Amniotic stem cell (primary cell): ENCODE data around the gene MYCBP.
"Not testable (repeated sequence)": the region's sequence is repeated elsewhere in the genome, so short reads cannot be mapped to it uniquely, and the experiment has no call there.

ENCODE experiments used
- DNase-seq: peaks from one replicate; lab custom pipeline; 2025; lab: John Stamatoyannopoulos, UW

The MYCBP gene, protein sequence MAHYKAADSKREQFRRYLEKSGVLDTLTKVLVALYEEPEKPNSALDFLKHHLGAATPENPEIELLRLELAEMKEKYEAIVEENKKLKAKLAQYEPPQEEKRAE

DNA sequence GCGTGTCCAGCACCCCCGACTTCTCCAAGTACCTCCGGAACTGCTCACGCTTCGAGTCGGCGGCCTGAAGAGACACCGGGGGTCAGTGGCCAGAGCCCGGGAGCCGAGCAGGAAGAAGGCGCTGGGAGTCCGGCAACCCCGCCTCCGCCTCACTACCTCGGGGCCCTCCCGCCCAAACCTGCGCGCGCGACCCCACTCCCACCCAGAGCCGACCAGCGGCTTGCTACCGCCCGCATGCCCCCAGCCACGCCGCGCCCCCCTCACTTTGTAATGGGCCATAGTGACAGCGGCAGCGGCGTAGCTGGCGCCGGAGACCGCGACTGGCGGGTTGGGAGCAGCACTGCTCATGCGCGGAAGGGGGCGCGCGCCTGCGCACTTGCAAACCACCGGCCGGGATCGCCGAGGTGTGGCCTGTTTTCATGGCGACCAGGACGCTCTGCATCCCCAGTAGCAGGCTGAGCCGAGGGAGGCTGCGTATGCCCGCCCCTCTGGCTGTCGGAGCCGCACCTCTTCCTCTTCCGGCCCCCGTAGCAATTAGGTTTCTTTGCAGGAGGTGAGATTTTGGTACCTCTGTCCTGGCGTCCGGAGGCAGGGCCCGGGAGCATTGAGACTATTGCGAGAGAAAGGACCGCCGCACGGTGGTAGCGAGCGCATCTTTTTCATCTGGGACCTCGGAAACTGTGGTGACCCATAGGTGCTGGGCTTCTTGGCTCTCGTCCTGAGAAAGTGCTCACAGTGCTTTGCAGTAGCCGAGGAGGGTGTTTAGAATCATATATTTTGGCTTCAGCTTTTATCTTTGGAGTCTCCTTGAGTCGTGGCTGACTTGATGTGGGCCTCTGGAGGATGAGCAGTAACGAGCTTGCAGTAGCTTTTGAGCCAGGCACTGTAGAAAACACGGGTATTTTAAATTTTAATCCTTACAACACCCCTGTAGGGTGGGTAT, at the start of gene MYCBP:
Gene MYCBP, minus strand, starts transcription at position 322 of the 943 bp plus-strand sequence. Its CDS starts 43 bp downstream, at position 279.
- DNase-seq: peak; percentile 86

DNA sequence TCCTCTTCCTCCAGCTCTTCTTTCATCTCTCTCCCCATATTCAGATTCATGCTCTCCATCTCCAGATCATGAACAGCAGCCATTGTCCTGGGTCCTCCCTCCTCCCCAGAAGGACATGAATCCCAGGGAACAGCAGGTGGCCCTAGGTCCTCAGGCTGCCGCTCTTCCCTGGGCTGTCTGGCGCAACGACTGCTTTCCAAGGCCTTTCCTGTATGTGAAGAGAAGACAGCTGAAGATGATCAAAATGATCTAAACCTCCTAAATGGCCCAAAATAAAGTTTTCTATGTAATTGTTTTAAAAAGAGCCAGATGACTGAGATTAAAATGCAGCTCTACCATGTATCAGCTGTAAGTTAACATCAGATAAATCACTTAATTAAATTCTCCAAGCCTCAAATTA, 46.0 kb upstream of the MYCBP start:
- no peak for DNase-seq

DNA sequence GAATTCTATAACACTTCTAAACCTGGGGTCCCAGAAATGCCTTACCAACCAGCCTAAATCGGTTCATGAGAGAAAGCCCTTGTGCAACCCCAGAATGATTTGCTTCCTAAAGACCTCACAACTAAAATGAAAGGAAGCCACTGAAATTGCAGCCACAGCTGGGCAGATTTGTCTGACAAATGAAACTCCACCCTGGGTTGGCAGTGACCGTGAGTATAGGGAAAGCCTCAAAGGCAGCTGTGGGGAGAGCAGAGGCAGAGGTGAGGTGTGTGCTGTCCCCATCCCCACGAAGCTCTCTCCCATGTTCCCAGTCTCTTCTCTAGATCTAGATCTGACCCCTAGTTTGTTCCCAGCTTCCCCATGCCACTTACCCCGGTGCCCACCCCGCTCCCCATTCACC, 45.4 kb upstream of the MYCBP start:
- no peak for DNase-seq

DNA sequence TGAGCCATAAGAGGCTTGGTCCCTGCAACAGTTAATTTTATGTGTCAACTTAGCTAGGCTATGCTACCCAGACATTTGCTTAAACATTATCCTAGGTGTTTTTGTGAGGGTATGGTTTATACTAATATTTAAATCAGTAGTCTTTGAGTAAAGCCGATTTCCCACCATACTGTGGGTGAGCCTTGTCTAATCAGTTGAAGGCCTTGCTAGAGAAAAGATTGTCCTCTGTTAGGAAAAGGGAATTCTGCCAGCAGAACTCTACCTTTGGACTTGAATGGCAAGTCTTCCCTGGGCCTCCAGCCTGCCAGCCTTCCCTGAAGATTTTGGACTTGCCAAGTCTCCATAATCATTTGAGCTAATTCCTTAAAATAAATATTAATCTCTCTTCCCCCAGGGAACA, 44.6 kb upstream of the MYCBP start:
- DNase-seq: no peak

DNA sequence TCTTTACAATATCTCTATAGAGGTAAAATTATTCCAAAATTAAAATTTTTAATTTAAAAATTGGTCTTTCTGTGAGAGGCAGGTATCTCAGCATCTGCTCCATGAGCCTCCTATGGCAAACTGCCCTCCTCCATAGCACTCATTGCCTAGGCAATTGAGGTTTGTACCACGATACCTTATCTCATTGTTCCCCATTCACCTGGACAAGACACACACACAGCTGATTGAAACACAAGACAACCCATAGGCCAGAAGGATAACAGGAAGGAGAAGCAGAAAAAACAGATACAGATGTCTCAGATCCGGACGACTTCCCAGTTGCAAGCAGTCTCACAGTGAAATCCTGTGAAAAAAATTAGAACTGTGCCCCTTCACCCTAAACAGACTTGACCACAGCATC, 44.2 kb upstream of the MYCBP start:
- no peak for DNase-seq

DNA sequence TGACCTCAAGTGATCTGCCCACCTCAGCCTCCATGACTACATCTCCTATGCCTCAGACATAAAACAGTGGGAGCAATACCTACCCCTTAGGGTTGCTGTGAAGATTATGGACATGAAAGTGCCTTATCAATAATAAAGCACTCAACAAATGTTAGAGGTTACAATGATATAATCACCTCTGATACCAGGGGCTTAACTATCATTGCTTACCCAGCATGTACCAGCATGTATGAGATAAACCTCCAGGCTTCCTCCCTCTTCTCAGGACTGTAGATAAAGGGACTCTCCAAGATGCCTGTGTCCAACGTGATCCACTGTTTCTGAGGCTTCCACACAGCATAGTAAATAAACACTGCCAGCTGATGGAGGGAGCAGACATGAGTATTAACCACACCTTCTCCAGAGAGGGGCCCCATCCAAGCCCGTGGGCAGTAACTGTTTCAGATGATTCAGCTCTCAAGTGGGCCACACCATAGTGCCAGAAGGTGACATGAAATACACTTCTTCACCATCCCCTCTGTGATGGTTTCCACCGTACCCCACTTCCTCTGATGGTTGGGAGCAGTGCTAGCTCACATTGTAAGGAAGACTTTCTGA, 42.3 kb upstream of the MYCBP start:
- no peak for DNase-seq

DNA sequence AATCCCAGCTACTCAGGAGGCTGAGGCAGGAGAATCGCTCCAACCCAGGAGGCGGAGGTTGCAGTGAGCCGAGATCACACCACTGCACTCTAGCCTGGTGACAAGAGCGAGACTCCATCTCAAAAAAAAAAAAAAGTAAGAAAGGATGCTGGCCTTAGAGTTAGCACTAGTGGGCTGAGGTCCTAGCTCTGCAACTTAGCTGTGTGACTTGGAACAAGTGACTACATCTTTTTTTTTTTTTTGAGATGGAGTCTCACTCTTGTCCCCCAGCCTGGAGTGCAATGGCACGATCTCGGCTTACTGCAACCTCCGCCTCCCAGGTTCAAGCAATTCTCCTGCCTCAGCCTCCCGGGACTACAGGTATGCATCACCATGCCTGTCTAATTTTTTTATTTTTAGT, 41.8 kb upstream of the MYCBP start:
- DNase-seq: not testable (repeated sequence)

DNA sequence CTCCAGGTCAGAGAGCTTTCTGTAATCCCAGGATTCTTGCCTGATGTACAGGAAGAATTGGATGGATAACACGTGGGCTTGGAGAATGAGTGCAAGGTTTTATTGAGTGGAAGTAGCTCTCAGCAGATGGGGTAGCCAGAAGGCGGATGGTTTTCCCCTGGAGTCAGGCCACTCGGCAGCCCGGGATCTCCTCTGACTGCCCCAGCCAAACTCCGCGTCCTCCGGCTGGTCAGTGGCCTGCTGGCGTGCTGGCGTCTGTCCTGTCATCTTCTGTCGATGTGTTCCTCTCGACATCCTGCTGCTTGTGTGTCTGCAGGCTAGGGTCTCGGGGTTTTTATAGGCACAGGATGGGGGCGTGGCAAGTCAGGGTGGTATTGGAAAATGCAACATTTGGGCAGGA, 35.7 kb upstream of the MYCBP start:
- DNase-seq: no peak

DNA sequence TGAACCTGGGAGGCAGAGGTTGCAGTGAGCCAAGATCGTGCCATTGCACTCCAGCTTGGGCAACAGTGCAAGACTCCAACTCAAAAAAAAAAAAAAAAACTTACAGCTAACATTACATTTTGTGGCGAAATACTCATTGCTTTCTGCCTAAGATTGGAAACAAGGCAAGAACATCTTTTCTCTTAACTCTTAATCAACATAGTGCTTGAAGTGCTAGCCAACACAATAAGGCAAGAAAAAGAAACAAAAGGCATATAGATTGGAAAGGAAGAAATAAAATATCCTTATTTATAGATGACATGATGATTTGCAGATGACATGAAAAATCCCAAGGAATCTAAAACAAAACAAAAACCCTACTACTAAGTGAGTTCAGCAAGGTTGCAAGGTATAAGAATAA, 32.8 kb upstream of the MYCBP start:
- DNase-seq: no peak

DNA sequence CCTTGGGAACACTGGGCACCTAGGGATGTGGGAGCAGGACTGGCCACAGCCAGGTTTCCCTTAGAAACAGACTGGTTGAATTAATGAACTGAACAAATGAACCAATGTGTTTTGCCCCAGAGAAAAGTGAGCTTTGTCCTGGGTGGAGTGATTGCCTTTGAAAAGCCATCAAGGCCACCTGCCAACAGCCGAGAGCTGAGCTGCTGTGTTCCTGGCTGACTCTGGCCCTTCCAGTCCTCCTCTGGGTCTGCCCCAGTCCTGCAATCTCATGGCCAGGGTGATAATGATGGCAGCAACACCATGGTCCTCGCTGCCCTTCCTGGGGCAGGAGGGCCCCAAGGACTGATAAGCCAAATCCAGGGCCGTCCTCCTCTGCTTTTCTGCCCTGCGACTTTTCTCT, 26.4 kb upstream of the MYCBP start:
- no peak for DNase-seq

DNA sequence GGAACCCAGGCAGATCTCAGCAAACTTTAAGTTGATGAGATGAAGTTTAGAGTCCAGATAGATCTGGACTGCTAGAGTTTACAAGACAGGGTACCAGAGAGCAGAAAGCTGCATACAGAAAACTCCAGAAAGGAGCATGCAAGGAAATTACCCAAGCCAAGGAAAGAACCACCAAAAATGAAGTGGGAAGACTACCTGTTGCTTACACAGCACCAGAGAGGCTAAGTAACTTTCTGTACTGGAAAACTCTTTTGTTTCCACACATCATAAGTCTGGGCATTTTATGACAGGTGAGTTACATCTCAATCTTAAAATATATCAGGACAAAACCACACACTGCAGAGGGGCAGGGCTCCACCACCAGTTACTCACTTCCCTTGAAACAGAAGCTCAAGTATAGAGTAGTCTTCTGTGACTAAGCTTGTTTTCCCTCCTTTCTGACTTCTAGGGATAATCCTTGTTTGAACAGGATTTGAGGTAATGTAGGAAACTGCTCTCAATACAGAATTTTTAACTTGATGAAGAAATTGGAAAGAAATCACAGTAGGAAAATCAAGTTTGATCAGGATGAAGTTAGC, 25.6 kb upstream of the MYCBP start:
- DNase-seq: no peak

DNA sequence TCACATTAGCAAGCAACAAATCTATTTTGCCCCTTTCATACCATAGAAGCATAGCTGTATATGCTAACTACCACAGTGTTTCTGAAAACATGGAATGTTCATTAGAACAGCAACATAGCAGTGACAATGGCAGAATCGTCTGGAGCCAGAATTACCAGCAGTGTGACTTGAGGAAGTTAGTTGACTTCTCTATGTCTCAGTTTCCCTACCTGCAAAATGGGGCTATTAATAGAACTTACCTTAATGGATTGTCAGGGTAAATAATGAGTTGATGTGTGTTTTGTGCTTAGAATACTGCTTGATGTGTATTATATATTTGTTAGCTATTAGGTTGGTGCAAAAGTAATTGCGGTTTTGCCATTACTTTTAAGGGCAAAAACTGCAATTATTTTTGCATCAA, 23.0 kb upstream of the MYCBP start:
- no peak for DNase-seq

DNA sequence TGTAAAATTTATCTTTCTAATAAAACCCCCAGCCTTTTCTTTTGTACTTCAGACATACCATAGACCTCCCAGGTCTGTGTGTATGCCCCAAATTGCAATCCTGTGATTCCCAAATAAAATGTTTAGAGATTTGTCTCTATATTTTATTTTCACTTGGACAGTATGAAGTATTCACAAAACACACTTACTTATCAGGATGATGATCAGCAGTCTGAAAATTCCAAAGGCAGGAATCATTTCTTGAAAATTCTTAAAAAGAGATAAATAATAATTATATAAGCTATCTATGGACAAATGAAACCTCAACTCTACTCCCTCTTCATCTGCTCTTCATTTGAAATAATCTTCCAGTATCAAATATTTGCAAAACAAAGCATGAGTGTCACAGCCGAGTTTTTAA, 19.8 kb upstream of the MYCBP start:
- DNase-seq: no peak

DNA sequence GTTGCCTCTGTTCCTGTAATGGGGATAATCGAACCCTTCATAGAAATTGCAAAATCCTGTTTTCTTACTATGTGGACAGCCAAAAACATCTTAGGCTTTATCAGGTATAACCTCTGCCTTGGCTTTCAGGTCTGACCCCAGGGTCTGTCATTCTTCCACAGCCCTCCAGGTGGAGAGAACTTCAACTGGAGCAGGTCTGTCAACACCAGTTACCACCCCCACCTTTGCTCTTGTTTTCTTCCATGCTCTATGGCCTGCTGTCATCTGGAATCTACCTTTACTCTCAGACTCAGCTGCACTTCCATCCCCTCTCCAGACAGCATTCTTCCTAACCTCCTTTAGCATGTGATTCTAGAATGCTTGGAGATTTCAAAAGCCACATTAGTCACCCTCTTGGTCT, 18.6 kb upstream of the MYCBP start:
- DNase-seq: no peak

DNA sequence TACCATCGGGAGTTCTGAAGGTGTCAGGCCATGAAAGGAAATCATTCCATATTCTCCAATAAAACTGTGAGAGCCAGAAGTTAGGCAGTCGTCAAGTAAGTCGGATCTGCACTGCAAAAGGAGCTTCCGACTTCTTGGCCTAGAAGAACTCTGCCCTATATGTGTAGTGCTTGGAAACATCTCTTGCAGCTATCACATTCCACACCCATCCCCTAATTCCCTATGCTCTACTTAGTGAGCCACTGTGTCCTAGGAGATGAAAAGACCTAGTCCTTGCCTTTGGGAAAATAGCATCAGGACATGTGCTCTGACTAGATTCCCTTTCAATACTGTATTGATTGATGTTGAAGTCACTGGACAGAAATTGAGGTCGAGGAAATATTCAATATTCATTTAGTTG, 16.4 kb upstream of the MYCBP start:
- no peak for DNase-seq

DNA sequence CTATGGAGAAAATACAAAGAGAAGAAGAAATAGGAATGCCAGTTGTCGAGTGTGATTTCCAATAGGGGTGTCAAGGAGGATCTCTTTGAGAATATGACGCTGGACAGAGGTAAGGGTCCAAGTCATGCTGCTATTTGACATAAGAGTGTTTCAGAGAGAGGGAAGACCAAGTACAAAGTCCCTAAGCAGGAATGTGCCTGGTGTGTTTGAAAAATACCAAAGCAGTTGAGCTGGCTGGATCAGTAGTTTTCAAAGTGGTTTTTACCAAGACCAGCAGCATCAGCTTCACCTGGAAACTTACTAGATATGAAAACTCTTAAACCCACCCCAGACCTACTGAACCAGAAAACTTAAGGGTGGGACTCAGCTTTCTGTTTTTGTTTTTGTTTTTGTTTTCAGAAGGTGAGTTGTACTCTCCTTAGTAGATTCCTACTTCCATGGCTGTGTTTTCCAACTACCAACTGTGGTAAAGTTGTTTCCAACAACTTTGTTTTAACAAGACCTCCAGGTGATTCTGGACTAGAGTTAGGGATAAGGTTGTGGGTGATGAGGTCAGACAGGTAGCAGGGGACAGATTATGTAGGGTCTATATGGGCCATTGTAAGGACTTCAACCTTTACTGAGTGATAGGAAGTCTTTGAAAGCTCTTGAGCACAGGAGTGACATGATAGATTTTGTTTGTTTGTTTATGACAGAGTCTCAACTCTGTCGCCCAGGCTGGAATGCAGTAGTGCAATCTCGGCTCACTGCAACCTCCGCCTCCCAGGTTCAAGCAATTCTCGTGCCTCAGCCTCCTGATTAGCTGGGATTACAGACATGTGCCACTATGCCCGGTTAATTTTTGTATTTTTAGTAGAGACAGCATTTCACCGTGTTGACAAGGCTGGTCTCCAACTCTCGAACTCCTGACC, 15.5 kb upstream of the MYCBP start:
- DNase-seq: no peak

DNA sequence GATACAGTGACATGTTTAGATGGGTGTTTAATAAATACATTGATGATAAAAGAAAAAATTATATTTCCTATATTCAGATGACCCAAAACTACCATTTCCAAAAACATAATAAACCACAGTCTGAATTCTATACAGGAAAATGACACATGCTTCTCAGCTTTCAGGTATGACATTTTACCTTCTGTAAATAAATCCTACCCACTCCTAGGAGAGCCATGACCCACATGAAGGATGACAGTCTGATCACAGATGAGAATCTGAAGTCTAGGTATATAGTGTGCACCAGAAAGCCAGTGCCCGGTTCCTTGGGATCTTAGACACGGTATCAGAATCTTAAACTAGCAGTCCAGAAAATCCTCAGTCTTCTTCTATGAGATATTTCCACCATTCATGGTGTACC, 11.9 kb upstream of the MYCBP start:
- no peak for DNase-seq

DNA sequence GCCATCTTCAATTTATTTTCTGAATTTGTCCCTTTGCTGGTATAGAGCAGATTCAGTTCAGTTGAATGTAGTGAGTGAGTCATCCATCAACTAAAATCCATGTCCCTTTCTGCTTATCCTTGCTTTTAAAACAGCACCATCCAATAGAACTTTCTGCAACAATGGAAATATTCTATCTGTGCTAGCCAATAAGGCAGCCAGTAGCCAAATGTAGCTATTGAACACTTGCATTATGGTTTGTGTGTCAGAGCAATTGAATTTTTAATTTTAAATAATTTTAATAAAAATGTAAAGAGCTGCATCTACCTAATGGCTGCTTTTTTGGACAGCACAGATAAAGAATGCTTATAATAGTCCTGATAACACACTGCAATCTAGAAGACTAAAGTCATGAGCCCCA, 8.3 kb upstream of the MYCBP start, which contains the start of gene GJA9:
Gene GJA9, minus strand, starts transcription at position 101 of the 400 bp plus-strand sequence. CDS start 5,489 bp downstream, outside the sequence.
- no peak for DNase-seq

DNA sequence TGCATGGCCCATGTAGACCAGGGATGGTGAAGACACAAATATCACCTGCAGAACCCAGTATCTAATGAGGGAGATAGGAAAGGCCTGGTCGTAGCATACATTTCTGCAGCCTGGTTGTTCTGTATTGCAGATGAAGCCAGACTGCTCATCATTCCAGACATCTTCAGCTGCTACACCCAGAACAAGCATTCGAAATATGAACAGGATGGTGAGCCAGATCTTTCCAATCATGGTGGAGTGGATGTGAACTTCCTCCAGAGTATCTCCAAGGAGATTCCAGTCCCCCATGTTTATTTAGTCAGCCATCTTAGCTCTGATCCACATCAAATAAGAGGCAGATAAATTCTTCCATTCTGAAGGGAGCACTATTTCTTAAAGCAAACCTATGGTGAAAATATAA, 2.7 kb upstream of the MYCBP start:
- no peak for DNase-seq

DNA sequence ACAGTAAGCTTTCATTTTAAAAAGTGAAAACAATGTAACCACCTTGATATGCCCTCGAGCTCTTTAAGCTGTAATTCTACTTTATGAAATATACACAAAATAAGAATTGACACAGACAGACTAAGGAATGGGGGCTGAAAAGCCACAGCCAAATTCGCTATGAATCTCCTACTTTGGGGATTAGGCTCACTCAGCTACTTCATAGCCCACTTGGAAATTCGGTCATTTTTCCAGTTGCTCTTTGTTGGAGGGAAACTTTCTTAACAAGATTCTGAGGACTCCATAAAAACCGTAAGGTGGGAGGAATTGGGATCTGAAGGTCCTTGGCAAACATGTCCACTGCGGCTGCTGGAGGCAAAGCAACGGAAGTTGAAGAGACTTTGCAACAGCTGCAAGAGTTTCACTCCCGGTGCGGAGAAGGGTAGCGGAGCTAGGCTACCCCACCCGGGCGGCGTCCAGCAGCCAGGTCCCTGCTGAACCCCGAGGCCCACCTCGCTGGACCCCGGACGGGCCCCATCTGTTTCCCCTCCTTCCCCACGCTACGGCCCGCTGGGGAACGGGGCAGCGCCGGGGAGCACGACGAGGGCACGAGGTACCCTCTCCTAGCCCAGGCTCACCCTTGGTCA, 634 bp downstream of the MYCBP start:
- DNase-seq: no peak

DNA sequence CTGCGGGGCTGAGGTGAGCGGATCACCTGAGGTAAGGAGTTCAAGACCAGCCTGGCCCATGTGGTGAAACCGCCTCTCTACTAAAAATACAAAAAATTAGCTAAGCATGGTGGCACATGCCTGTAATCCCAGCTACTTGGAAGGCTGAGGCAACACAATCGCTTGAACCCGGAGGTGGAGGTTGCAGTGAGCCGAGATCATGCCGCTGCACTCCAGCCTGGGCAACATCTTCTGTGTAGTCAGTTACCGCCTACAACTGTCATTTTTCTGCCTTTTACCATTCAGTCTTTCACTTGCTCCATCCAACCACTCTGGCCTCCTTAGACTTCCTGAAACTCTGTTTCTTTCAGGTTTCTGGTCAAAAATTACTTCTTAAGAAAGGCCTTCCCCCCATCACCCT, 2.2 kb downstream of the MYCBP start:
- DNase-seq: no peak
